Measurements from ENCODE around the gene RAB3D.

GRCh38 chr19:11375143-11375948 lies 35.9 kb upstream of the RAB3D start:
- TF ChIP-seq, protein P1, sequence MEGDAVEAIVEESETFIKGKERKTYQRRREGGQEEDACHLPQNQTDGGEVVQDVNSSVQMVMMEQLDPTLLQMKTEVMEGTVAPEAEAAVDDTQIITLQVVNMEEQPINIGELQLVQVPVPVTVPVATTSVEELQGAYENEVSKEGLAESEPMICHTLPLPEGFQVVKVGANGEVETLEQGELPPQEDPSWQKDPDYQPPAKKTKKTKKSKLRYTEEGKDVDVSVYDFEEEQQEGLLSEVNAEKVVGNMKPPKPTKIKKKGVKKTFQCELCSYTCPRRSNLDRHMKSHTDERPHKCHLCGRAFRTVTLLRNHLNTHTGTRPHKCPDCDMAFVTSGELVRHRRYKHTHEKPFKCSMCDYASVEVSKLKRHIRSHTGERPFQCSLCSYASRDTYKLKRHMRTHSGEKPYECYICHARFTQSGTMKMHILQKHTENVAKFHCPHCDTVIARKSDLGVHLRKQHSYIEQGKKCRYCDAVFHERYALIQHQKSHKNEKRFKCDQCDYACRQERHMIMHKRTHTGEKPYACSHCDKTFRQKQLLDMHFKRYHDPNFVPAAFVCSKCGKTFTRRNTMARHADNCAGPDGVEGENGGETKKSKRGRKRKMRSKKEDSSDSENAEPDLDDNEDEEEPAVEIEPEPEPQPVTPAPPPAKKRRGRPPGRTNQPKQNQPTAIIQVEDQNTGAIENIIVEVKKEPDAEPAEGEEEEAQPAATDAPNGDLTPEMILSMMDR (IDR thresholded peaks at IDR 0.05 in 2 of 3, conservative IDR thresholded peaks at IDR 0.05 in 1 of 3; ENCODE audit: control insufficient read depth in 2 of 3, extremely low read depth in 1 of 3, insufficient read depth in 1 of 3, low read depth in 3 of 3, low read length in 3 of 3) = no peak
- TF ChIP-seq SMC3 (IDR thresholded peaks at IDR 0.05; ENCODE audit: borderline replicate concordance, low read length) (no peak), NBN (IDR thresholded peaks at IDR 0.05) (peak; percentile 40), YY1 (IDR thresholded peaks at IDR 0.05; ENCODE audit: low read depth, low read length) (peak; percentile 19; the same call in 1 of the 2 replicates), POLR2A (IDR thresholded peaks at IDR 0.05; ENCODE audit: low read depth, low read length) (peak; percentile 80), EZH2 (IDR thresholded peaks at IDR 0.05; ENCODE audit: borderline replicate concordance, control insufficient read depth, low read depth, low read length) (no peak), ZNF384 (IDR thresholded peaks at IDR 0.05; ENCODE audit: borderline replicate concordance, low read depth, low read length) (no peak), E2F4 (IDR thresholded peaks at IDR 0.05; ENCODE audit: low read depth, low read length) (no peak)
- TF ChIP-seq, protein P2, sequence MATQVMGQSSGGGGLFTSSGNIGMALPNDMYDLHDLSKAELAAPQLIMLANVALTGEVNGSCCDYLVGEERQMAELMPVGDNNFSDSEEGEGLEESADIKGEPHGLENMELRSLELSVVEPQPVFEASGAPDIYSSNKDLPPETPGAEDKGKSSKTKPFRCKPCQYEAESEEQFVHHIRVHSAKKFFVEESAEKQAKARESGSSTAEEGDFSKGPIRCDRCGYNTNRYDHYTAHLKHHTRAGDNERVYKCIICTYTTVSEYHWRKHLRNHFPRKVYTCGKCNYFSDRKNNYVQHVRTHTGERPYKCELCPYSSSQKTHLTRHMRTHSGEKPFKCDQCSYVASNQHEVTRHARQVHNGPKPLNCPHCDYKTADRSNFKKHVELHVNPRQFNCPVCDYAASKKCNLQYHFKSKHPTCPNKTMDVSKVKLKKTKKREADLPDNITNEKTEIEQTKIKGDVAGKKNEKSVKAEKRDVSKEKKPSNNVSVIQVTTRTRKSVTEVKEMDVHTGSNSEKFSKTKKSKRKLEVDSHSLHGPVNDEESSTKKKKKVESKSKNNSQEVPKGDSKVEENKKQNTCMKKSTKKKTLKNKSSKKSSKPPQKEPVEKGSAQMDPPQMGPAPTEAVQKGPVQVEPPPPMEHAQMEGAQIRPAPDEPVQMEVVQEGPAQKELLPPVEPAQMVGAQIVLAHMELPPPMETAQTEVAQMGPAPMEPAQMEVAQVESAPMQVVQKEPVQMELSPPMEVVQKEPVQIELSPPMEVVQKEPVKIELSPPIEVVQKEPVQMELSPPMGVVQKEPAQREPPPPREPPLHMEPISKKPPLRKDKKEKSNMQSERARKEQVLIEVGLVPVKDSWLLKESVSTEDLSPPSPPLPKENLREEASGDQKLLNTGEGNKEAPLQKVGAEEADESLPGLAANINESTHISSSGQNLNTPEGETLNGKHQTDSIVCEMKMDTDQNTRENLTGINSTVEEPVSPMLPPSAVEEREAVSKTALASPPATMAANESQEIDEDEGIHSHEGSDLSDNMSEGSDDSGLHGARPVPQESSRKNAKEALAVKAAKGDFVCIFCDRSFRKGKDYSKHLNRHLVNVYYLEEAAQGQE (IDR thresholded peaks at IDR 0.05; ENCODE audit: low read depth, low read length) = 0 out of 2 replicates have a peak, but pooled peaks have one; percentile 4

Data from GM12878 (cell line).